HG02610 (cell line): ENCODE data around the gene NBPF11.
A peak's percentile ranks its signal among the peaks of the same experiment; 100 is the strongest.
"Not testable (repeated sequence)": the region's sequence is repeated elsewhere in the genome, so short reads cannot be mapped to it uniquely, and the experiment has no call there.

ENCODE experiments used
- ATAC-seq: cut with Tn5 transposase; IDR thresholded peaks from one replicate; pipeline ENCODE4 v1.9.1; 2021; ENCODE audit warnings: mild to moderate bottlenecking, moderate library complexity; ENCODE audit not compliant: unreplicated experiment

The NBPF11 gene, protein sequence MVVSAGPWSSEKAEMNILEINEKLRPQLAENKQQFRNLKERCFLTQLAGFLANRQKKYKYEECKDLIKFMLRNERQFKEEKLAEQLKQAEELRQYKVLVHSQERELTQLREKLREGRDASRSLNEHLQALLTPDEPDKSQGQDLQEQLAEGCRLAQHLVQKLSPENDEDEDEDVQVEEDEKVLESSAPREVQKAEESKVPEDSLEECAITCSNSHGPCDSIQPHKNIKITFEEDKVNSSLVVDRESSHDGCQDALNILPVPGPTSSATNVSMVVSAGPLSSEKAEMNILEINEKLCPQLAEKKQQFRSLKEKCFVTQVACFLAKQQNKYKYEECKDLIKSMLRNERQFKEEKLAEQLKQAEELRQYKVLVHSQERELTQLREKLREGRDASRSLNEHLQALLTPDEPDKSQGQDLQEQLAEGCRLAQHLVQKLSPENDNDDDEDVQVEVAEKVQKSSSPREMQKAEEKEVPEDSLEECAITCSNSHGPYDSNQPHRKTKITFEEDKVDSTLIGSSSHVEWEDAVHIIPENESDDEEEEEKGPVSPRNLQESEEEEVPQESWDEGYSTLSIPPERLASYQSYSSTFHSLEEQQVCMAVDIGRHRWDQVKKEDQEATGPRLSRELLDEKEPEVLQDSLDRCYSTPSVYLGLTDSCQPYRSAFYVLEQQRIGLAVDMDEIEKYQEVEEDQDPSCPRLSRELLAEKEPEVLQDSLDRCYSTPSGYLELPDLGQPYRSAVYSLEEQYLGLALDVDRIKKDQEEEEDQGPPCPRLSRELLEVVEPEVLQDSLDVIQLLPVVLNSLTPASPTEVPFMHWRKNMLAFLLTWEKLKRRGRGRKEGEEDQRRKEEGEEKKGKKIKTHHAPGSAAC

GRCh38 chr1:148151911-148152656, at the start of gene NBPF11:
Gene NBPF11 (minus strand): TSS chr1:148152281. CDS start chr1:148127003, 25,278 bp downstream.
- ATAC-seq: peak; percentile 75

DNA sequence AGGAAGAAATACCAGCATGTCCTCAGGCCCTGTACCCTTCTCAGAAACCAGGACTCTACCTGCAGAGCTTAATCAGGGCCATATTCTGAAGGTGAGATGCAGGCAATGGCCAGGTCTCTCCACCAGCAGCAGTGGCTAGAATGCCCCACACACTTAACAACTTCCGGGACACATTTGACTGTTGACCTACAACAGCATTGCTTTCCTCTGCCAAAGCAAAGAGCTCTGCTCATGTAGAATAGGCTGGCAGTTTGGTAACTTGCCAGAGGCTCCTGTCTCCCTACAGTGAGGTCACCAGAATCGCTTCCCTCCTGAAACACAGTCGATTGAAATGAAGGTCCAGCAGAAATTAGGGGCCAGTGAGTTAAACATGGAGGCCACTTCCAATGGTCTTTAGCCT, 45.3 kb upstream of the NBPF11 start:
- ATAC-seq: not testable (repeated sequence)

GRCh38 chr1:148196949-148197348, 44.9 kb upstream of the NBPF11 start:
- ATAC-seq: not testable (repeated sequence)

DNA sequence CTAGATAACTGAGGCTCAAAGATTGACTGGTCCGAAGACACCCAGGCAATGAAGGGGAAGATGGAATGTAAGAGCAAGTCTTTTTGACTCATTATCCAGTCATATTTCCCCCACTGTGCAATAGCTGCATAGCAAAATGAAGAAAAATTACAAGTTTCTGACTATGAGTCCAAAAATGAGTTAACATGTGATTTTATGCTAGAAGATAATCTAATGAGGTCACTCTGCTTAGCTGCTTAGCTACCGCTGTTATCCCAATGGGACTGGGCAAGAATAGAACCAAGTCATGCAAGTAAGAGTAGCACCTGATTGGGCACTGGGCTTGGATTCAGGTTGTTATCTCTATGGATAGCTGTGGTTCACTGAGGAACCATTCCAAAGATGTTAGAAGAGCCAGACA, 43.0 kb upstream of the NBPF11 start:
- ATAC-seq: not testable (repeated sequence)

DNA sequence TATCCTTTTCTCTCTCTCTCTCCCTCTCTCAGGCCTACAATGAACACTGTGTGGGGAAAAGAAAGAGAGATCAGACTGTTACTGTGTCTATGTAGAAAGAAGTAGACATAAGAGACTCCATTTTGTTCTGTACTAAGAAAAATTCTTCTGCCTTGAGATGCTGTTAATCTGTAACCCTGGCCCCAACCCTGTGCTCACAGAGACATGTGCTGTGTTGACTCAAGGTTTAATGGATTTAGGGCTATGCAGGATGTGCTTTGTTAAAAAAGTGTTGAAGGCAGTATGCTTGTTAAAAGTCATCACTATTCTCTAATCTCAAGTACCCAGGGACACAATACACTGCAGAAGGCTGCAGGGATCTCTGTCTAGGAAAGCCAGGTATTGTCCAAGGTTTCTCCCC, 36.7 kb upstream of the NBPF11 start:
- ATAC-seq: not testable (repeated sequence)

DNA sequence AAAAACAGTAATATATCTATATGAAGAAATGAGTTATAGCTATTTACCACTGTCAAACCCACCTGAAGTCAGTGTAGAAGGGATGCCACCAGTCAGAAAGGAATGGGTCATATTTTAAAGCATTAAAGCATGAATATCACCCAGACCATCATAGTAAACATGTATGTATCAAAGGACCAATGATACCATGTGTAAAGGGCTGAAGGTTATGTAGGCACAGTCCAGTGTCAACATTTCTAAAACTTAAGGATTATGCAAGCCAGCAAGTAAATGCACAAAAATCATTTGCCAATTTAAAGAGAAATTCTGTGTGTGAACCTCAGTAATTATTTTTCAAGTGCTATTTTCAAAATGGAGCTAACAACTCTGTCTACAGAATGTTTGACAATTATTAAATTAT, 26.6 kb upstream of the NBPF11 start:
- ATAC-seq: not testable (repeated sequence)

DNA sequence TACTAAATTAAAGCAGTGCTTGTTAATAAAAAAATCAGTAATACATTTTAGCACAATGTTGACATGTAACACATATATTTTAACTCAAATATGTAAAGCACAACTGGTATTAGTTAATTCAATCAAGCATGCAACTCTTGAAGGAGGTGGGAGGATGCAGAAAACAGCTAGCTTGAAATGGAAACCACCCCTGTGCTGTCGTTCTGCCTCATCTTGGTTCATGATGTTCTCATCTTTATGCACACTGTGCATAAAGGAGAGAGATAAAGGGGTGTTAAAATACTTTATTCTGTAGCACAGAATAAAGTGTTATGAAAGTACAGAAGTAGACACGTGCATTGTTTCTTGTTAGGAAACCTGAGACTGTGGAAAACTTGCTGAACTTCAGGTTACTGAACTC, 23.3 kb upstream of the NBPF11 start:
- not testable (repeated sequence) for ATAC-seq

DNA sequence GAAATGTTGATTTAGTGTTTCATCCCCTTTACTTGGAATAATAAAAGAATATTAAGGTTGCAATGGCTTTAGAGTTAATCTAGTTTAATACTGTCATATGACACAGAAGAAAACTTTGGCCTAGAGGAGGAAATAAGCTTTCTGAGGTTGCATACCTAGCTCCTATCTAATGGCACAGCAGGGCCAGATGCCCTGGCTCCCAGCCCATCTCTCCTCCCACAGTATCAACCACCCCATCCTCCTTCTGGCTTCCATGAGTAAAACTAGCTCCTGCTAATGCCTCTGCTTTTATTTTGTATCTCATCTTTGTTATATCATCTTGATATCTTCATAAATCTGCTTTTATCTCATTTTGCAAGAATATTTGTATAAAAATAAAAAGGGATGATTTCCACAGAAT, 19.9 kb upstream of the NBPF11 start:
- ATAC-seq: not testable (repeated sequence)

GRCh38 chr1:148166558-148167492, 14.7 kb upstream of the NBPF11 start:
- no peak for ATAC-seq

GRCh38 chr1:148162363-148162762, 10.3 kb upstream of the NBPF11 start:
- no peak for ATAC-seq

DNA sequence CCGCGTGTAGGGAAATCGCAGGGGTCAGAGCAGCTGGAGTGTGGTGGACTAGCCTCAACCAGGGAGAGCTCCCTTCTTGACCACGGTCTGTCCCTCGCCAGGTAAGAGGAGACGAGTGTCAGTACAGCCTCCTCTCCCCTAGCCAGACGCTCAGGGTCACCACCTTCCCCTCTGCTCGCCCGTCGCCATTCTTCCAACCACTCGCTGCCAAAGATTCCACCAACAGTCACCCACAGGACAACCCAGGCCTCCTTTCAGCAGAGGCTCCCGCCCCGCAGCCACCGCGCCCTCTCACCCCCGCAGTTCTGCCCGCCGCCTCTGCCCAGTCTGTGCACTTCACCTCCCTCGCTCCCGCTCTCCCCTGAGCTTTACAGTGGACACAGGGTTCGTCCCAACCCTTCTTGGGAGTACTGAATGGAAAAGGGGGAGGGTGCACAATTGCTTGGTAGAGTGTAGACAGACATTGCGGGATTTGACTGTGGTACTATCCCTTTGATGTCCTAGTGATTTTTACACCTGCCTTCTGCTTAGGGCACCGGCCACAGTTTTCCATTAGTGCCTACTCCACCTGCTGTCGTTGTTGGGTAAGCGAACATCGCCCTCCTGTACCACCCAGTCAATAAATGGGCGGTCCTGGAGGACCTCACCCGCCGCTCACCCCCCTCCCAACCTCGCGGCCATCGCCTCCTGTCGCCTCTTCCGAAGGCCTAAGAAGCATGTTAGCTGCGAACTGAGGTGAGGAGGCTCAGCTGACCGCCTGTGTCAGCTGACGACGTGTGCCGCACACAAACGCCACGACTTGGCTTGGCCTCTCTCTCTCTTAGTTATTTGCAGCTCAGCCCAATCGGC, 9.2 kb upstream of the NBPF11 start:
- no peak for ATAC-seq

DNA sequence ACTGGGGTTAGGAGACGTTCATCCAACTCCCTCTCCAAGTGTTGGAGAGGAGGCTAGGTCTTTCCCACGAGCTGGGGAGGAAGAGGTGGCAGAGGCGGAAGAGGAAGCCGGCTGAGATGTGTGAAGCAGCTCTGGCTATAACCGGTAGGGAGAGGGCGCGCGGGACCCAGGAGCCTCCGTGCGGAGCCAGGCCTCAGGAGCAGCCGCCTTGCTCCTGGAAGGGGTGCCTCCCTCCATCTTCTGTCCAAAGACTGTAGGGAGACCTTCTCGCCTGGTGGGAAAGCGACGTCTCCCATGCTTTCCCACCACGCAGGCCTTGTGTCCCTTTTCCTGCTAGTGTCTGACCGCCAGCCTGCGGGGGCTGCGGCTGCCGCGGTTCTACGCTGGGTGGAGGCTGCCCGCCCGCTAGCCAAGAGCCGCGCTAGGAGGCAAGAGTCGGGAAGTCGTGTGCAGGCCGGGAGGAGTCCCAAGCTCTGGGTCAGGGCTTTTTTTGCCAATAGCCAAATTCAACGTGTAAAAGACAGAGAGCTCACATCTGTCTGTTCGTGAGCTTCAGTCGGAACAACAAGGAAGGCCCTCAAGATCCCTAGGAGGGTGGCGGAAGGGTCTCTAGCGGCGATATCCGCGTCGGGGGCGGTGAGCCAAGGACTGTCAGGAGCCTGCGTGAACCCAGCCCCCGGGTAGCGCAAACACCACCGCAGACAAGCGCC, 8.4 kb upstream of the NBPF11 start:
- no peak for ATAC-seq

GRCh38 chr1:148160048-148160342, 7.9 kb upstream of the NBPF11 start:
- no peak for ATAC-seq

DNA sequence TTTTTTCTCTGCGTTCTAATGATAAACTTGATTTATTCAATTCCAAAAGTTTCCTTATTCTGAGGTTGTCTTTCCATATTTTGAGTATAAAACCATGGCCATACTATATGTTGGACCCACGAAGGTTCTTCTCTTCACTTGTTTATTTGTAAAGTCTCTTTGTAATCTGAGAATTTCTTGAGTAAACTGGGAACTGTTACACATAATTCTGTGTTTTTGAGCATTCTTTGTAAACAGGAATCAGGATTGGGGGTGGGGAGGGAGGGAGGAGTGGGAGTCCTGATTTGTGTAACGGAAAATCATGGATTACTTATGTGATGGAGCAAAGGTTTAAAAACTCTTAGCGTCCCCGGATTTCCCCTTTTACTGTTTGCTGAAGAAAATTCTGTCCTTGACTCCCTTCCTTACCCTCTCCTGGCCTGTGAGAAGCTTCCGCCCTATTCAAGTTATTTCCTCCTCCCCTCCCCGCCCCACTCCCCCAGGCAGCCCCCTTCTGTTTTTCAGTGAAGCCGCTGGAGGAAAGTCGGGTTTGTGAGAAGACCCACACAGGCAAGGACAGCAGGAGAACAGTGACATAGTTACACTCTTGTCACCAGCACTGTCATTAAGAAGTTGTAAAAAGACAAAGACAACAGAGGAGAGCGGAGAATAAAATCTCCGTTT, 6.4 kb upstream of the NBPF11 start:
- ATAC-seq: no peak

- ATAC-seq: not testable (repeated sequence)
These were observed 5.7 kb upstream of the NBPF11 start for GRCh38 chr1:148157803-148158202.

- peak; percentile 28 for ATAC-seq
These were observed 3.6 kb upstream of the NBPF11 start for GRCh38 chr1:148155494-148156275.

DNA sequence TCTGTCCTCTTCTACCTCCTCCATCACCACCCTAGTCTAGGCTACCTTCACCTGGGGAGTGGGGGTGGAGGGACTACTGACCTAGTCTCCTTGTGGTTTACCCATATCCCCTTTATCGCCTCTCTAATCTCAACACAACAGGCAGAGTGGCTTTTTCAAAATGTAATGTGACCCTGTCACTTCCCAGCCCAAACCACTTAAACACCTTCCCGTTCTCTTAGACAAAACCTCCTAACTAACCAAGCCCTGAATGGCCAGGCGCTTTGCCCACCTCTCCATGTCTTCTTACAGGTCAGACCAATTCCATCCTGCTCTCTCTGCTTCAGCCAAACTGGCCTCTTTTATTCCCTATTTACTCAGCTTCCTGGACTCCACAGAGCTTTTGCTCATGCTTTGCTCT, 714 bp upstream of the NBPF11 start:
- not testable (repeated sequence) for ATAC-seq
